ENCODE measurements around the gene ZYG11A.

ZYG11A gene

GRCh38 chr1:52928015-52928404, 85.5 kb downstream of the ZYG11A start:
- DNase-seq (ENCODE audit: extremely low read depth, low read depth), result no peak

GRCh38 chr1:52929019-52929418, 86.5 kb downstream of the ZYG11A start:
- no peak for TF ChIP-seq CTCF (IDR thresholded peaks at IDR 0.05; ENCODE audit: low read depth, low read length)
- DNase-seq (ENCODE audit: extremely low read depth, low read depth), result no peak

More at GRCh38 chr1:52928015-52928404, 85.5 kb downstream of the ZYG11A start:
- TF ChIP-seq CTCF (IDR thresholded peaks at IDR 0.05; ENCODE audit: low read depth, low read length), result no peak

- TF ChIP-seq CTCF (IDR thresholded peaks at IDR 0.05; ENCODE audit: low read depth, low read length), result no peak
- DNase-seq (ENCODE audit: extremely low read depth, low read depth), result no peak
Measured at GRCh38 chr1:52937433-52938182, 95.0 kb downstream of the ZYG11A start.

GRCh38 chr1:52938183-52938451, 95.6 kb downstream of the ZYG11A start:
- DNase-seq (ENCODE audit: extremely low read depth, low read depth), result no peak
- TF ChIP-seq CTCF (IDR thresholded peaks at IDR 0.05; ENCODE audit: low read depth, low read length), result no peak

GRCh38 chr1:52943876-52944416, 101.4 kb downstream of the ZYG11A start:
- no peak for TF ChIP-seq CTCF (IDR thresholded peaks at IDR 0.05; ENCODE audit: low read depth, low read length)
- DNase-seq (ENCODE audit: extremely low read depth, low read depth), result no peak

GRCh38 chr1:52944566-52944965, 102.0 kb downstream of the ZYG11A start:
- no peak for DNase-seq (ENCODE audit: extremely low read depth, low read depth)
- TF ChIP-seq CTCF (IDR thresholded peaks at IDR 0.05; ENCODE audit: low read depth, low read length), result no peak

Measured in AG09319 (cell line).